Omental fat pad (tissue), 4 donors: ENCODE results near the gene GATAD2B. TPM values are rescaled to one million over a fixed set of nuclear protein-coding genes. Genes with fewer than 3 reads are reported as not detected.

ENCODE experiments used
- ATAC-seq: fragments of 150-250 bp; one replicate; pipeline ENCODE4 v1.9.1; 2016; ENCODE audit warnings: mild to moderate bottlenecking, moderate library complexity; ENCODE audit not compliant: low FRiP score
- DNase-seq: peaks from one replicate; pipeline ENCODE4 v3.0.0-alpha.2; 2019; ENCODE audit warnings: low spot score
- total RNA-seq, 4 donors: library from RNA; depleted of rRNA; stranded (reverse); fragments of >200 nt; gene quantifications; one replicate each; pipeline ENCODE4 v1.1.0, GENCODE V29; 2016
- TF ChIP-seq, protein P1 (sequence below), 3 donors: fragments of 450-650 bp; IDR thresholded peaks; one replicate each; pipeline ENCODE4 v1.5.1; 2016 to 2017; ENCODE audit warnings: antibody characterized with exemption in 3 of 3, mild to moderate bottlenecking in 3 of 3, moderate library complexity in 2 of 3

The GATAD2B gene
- total RNA-seq, 4 donors from 2014 or later = 14.3 to 26.2 (median 17.8) TPM

DNA sequence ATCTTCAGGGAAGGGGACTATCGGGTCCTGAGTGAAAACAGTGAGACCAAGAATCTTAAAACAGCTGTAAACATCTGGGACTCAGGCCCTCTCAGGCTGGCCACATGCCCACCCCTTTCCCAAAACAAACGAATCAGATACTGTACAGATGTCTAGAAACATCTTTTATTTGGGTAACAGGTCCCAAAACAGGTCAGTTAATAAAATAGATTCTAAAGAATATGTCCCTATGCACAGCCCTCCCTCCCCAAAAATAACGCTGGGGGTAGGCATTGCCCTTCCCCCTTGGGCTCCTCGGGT is 36.1 kb upstream of the GATAD2B start:
- peak; percentile 1 for ATAC-seq
- DNase-seq = no peak

DNA sequence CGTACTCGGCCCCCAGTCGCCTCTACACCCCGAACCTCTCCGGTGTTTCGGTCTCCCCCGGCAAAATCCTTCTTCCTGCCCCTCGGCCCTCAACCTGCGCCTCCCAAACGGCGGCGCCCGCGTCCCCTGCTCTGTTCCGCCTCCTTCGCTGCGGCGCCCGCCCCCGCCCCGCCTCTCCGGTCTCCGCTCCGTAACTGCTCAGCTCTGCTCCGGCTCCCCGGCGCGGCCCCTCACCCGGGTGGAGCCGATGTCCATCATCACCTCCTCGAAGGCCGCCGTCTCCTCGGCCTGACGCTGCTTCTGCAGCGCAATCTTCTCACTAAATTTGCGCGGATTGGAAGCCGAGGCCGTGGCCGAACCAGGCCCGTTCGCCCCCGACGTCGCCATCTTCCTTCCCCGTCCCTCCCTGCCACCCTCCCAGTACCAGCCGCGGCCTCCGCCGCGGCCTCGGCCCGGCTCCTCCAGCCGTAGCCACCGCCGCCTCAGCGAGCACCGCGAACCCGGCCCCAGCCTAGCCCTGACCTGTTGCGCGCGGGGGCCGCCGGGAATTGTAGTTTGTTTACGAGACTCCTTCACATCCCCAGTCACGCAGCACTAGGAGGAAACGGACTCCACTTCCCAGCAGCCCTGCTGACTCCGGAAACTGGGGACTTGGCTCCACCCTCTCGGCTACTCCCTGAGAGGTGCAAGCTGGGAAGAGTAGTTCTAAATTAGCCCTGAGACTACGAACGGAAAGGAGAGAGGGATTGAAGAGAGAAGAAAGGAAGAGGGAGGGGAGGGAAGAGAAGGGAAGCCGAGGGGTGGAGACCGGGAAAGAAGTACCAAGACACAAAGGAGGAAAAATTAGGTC is 35.6 kb upstream of the GATAD2B start, which contains the start of gene CRTC2:
Gene CRTC2, minus strand, starts transcription at position 502 of the 850 bp plus-strand sequence. Its CDS starts 115 bp downstream, at position 387.
- TF ChIP-seq, protein P1, sequence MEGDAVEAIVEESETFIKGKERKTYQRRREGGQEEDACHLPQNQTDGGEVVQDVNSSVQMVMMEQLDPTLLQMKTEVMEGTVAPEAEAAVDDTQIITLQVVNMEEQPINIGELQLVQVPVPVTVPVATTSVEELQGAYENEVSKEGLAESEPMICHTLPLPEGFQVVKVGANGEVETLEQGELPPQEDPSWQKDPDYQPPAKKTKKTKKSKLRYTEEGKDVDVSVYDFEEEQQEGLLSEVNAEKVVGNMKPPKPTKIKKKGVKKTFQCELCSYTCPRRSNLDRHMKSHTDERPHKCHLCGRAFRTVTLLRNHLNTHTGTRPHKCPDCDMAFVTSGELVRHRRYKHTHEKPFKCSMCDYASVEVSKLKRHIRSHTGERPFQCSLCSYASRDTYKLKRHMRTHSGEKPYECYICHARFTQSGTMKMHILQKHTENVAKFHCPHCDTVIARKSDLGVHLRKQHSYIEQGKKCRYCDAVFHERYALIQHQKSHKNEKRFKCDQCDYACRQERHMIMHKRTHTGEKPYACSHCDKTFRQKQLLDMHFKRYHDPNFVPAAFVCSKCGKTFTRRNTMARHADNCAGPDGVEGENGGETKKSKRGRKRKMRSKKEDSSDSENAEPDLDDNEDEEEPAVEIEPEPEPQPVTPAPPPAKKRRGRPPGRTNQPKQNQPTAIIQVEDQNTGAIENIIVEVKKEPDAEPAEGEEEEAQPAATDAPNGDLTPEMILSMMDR (IDR thresholded peaks at IDR 0.05) = no peak
- DNase-seq = peak; percentile 98
- ATAC-seq = peak; percentile 86

More for the DNA sequence above, 36.1 kb upstream of the GATAD2B start:
- TF ChIP-seq, protein P1 (IDR thresholded peaks at IDR 0.05) = no peak

DNA sequence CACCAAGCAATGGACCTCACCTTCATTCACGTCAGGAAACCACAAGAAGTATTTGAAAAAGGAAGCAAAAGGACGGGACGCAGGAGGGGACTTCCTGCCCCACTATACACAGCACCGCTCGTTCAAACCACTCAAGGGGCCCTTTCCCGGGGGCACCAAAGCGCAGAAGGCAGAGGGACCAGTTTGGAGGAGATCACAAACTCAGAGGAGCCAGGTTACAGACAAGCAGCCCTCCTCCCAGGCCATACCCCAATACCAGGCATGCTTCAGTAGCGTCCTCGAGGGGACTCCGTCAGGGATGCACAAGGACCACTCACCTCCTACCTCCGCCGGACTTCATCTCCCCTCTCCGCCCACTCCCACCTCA is 35.0 kb upstream of the GATAD2B start:
- ATAC-seq (no peak), DNase-seq (no peak)
- TF ChIP-seq, protein P1 (IDR thresholded peaks at IDR 0.05) = no peak

DNA sequence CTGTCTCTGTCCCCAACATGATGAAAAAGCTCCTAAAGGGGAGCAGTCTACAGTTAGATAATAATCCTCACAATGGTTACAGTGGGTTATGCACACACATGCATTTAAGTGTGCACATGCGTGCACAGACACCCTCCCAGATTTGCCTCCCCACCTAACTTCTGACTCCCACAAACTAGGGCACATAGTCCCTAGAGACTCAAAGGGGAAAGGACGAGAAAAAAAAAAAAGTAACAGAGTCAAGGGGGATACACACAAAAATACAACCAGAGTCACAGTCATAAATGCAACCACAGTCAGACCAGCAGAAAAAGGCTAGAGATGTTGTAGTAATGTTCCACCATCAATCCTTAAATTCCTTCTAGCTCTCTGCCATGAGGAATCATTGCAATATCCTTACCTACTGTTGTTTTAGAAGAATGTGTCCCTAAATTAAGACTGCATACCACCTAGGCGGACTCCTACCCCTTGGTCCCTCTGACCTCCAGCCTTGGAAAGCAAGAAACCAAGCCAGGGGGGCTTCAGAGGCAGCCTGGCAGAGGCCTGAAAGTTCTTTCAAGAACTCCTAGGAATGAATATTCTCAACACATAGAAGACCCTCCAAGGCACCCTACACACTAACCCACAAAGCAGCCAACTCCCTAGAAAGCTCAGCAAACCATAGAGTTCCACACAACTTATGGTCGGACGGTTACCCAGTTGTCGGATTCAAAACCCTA is 34.4 kb upstream of the GATAD2B start:
- DNase-seq (no peak), ATAC-seq (no peak)
- TF ChIP-seq, protein P1 (IDR thresholded peaks at IDR 0.05) = no peak

DNA sequence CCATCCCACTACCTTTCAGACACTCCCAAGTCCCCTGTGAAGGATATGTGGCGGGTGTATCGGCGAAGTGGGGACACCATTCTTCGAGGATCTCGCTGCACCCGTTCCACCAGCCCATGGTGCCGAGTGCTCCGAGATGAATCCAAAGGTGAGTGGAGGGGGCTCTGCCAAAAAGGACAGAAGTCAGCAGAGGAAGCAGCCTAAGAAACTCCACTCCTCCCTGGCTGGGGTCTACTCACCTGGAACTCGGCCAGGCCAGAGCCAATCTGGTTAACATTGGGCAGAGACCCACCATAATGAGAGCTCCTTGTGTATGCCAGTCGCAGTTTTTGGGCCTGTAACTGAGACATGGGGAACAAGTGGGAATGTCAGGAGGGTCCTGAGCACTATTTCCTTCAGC is 32.1 kb upstream of the GATAD2B start:
- TF ChIP-seq, protein P1 (IDR thresholded peaks at IDR 0.05) = no peak
- ATAC-seq (no peak), DNase-seq (no peak)

DNA sequence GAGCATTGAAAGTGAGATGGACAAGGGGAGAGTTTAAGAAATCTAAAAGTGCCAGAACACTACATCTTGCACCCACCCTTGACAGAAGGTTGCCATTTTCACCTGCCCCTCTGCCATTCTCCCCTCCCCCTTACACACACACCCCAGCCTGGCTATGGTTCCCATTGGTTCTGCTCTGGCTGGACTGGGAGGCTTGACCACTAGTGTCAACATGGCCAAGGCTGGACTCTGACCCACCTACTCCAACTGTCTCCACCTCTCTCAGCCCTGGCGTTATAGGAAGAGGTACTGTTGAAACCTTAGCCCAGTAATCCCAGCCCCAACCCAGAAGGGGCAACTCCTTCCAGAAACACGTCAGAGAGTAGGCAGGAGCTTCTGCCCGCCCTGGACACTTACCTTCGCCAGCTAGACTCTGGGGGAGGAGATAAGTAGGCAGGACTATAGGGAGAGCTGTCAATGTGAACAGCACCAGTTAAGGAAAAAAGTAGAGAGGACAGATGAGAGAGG is 31.1 kb upstream of the GATAD2B start:
- ATAC-seq = no peak
- TF ChIP-seq, protein P1 (IDR thresholded peaks at IDR 0.05) = no peak
- DNase-seq = no peak
